ENCODE results near the gene GPR32. TPM values are rescaled to one million over a fixed set of nuclear protein-coding genes. Genes with fewer than 3 reads are reported as not detected.

The GPR32 gene
- total and polyA plus RNA-seq, 2 of the 8 experiments (the other 6 are each of a cell fraction or from before 2014, with no cell fraction given), result not detected

- FAIRE-seq, result no peak
- H2AFZ ChIP-seq (ENCODE audit: low read length), result no peak overlapping the region
- TF ChIP-seq GTF2F1 (IDR thresholded peaks at IDR 0.05; ENCODE audit: borderline replicate concordance, low read depth, low read length) (no peak), RNF2 (IDR thresholded peaks at IDR 0.05; ENCODE audit: borderline replicate concordance, low read depth, low read length, missing control alignments, poor library complexity, severe bottlenecking) (no peak), SIX5 (IDR thresholded peaks at IDR 0.05; ENCODE audit: low read depth, low read length) (no peak), JUND (IDR thresholded peaks at IDR 0.05; ENCODE audit: low read length) (no peak), E2F6 (IDR thresholded peaks at IDR 0.05) (no peak), JUN (IDR thresholded peaks at IDR 0.05; ENCODE audit: low read depth, low read length) (no peak), CBX5 (IDR thresholded peaks at IDR 0.05; ENCODE audit: low read depth, low read length) (no peak), SP1 (IDR thresholded peaks at IDR 0.05; ENCODE audit: low read depth, low read length) (no peak), USF2 (IDR thresholded peaks at IDR 0.05; ENCODE audit: low read length) (no peak), RAD21 (IDR thresholded peaks at IDR 0.05 in 1 of 2, conservative IDR thresholded peaks at IDR 0.05 in 1 of 2; ENCODE audit: low read depth in 2 of 2, low read length in 2 of 2) (no peak), SAP30 (IDR thresholded peaks at IDR 0.05; ENCODE audit: insufficient read depth, insufficient replicate concordance, low read length) (no peak), PHF8 (conservative IDR thresholded peaks at IDR 0.05; ENCODE audit: low read depth, low read length) (no peak)
Measured at GRCh38 chr19:50768277-50768676, 2.0 kb upstream of the GPR32 start.

More at GRCh38 chr19:50768277-50768676, 2.0 kb upstream of the GPR32 start:
- H3K4me1 ChIP-seq (replicated peaks in 1 of 4; ENCODE audit: control insufficient read depth in 3 of 4, insufficient read depth in 4 of 4, low read length in 3 of 4), result no peaks in the 10 kb centered on the region
- H3K9me3 ChIP-seq (ENCODE audit: insufficient read depth in 2 of 2, low read depth in 1 of 2, low read length in 1 of 2), result no peaks in the 10 kb centered on the region; a peak in 1 of 4 replicates
- no peak overlapping the region for H2BK12ac ChIP-seq (ENCODE audit: low read depth, low read length)
- H2BK5ac ChIP-seq (ENCODE audit: low read depth, low read length), result no peak overlapping the region
- no peak overlapping the region for H3K4me3 ChIP-seq (ENCODE audit: extremely low read depth in 1 of 4, insufficient read depth in 2 of 4, low read depth in 3 of 4, low read length in 4 of 4)
- peaks cover 0 to 4% (median 1%) of the 10 kb centered on the region in 4 experiments; a peak in 2 of 7 replicates for H3K27me3 ChIP-seq (replicated peaks in 1 of 4; ENCODE audit: control insufficient read depth in 3 of 4, extremely low read depth in 1 of 4, insufficient read depth in 3 of 4, low read length in 3 of 4)
- H2BK20ac ChIP-seq (ENCODE audit: low read length), result no peak overlapping the region
- H3K23ac ChIP-seq (ENCODE audit: insufficient read length), result no peak overlapping the region
- no peak overlapping the region for H3K9ac ChIP-seq (replicated peaks in 1 of 4; ENCODE audit: extremely low read depth in 1 of 4, low read depth in 3 of 4, low read length in 3 of 4)
- no peak for DNase-seq (ENCODE audit: low read depth in 1 of 2, low spot score in 2 of 2)
- no peaks in the 10 kb centered on the region for H3K36me3 ChIP-seq (ENCODE audit: control insufficient read depth in 2 of 4, insufficient read depth in 4 of 4, low read length in 3 of 4)
- no peaks in the 10 kb centered on the region for H4K20me1 ChIP-seq (replicated peaks in 1 of 2; ENCODE audit: control insufficient read depth in 1 of 2, insufficient read depth in 2 of 2, low read length in 2 of 2)
- no peak overlapping the region for H3K56ac ChIP-seq (replicated peaks; ENCODE audit: insufficient read length, low read depth, low read length)
- ChIA-PET POLR2A (ENCODE audit: partially characterized antibody) (no interaction called here), CTCF (ENCODE audit: partially characterized antibody) (no interaction called here)
- H2AK5ac ChIP-seq (ENCODE audit: low read depth, low read length), result no peak overlapping the region
- WGBS, 2 experiments (ENCODE audit: extremely low coverage in 1 of 2, insufficient coverage in 1 of 2, insufficient read length in 1 of 2, insufficient replicate concordance in 2 of 2, low coverage in 1 of 2, low lambda C conversion rate in 2 of 2, missing lambda C conversion rate in 1 of 2), result 88% methylated on average over 5 of the region's 5 CpGs; no CpG with 5 or more reads in 1 of the 2 experiments
- H4K8ac ChIP-seq (ENCODE audit: extremely low read depth, insufficient read depth, low read length), result no peak overlapping the region
- H3K27ac ChIP-seq (ENCODE audit: low read depth, low read length), result no peak overlapping the region
- no peak overlapping the region for H3K4ac ChIP-seq (replicated peaks; ENCODE audit: insufficient read length, low read depth, low read length)
- H3K79me2 ChIP-seq (ENCODE audit: control insufficient read depth in 1 of 2, insufficient read depth in 2 of 2, low read length in 2 of 2), result no peaks in the 10 kb centered on the region
- H2BK15ac ChIP-seq (ENCODE audit: low read length), result no peak overlapping the region
- H4K5ac ChIP-seq (ENCODE audit: insufficient read length, low read depth, low read length), result no peak overlapping the region
- no peaks in the 10 kb centered on the region for H3K23me2 ChIP-seq (ENCODE audit: low read depth, low read length)
- H3K18ac ChIP-seq (ENCODE audit: extremely low read depth, low read length), result no peak overlapping the region
- H4K91ac ChIP-seq (replicated peaks; ENCODE audit: insufficient read length, low read length), result no peak overlapping the region
- H3K79me1 ChIP-seq (ENCODE audit: low read depth, low read length), result no peaks in the 10 kb centered on the region
- no peak overlapping the region for H3K14ac ChIP-seq (ENCODE audit: insufficient read length)
- no peak overlapping the region for H3K4me2 ChIP-seq (ENCODE audit: insufficient read depth in 1 of 2, low read depth in 2 of 2, low read length in 2 of 2)
- H2BK120ac ChIP-seq (replicated peaks; ENCODE audit: low read depth, low read length), result no peak overlapping the region
